ENCODE results near the gene ADAMTS7.

DNA sequence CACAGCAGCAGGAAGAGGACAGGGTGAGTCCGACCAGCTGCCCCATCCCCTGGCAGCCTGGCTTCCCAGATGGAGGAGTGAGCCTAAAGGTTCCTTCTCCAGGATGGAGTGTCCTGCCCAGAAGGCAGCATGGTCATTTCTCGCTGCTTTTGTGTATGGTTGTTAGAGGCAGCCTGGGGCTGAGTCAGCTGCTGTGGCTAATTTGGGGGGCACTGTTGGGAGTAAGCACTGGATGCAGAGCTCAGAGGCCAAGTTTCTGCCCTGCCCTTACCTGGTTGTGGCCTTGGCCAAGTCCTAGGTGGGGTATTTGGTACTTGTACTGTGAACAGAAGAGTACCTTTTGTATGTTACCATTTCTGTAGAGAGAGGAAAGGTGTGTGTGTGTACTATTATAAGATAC is 78.6 kb downstream of the ADAMTS7 start:
- TF ChIP-seq ZBTB34 (CRISPR knock-in tag; IDR thresholded peaks at IDR 0.05) = no peak
- TF ChIP-seq ZBTB8A (CRISPR knock-in tag; IDR thresholded peaks at IDR 0.05; ENCODE audit: borderline replicate concordance, low read depth) = no peak
